Kidney (tissue), 14 donors: Measurements from ENCODE around the gene MPP7. TPM values are rescaled to one million over a fixed set of nuclear protein-coding genes. Genes with fewer than 3 reads are reported as not detected.

ENCODE experiments used
- DNase-seq, 5 donors: peaks; one replicate each; pipeline ENCODE4 v3.0.0-alpha.2; 2013 to 2020
- FAIRE-seq: peaks from 2 replicates; lab custom pipeline; 2012; peaks lifted over from hg19 to GRCh38; lab: Jason Lieb, UNC
- H3K27ac ChIP-seq, 2 donors: one replicate each; pipeline ENCODE4 v1.7.0; 2013; ENCODE audit warnings: low read depth in 2 of 2, low read length in 2 of 2, inconsistent platforms in 1 of 2
- H3K27me3 ChIP-seq: one replicate; pipeline ENCODE4 v1.7.1; 2013; ENCODE audit warnings: low read length, inconsistent platforms; ENCODE audit not compliant: control insufficient read depth, insufficient read depth
- H3K36me3 ChIP-seq, 3 donors: one replicate each; pipeline versions ENCODE4 v1.7.0 to v1.7.1; 2013; ENCODE audit warnings: low read length in 3 of 3, control low read depth in 1 of 3, inconsistent platforms in 1 of 3; ENCODE audit not compliant: insufficient read depth in 3 of 3, control insufficient read depth in 2 of 3
- H3K4me1 ChIP-seq, 3 donors: one replicate each; pipeline versions ENCODE4 v1.7.0 to v1.7.1; 2013; ENCODE audit warnings: low read length in 3 of 3, inconsistent platforms in 1 of 3, low read depth in 1 of 3; ENCODE audit not compliant: control insufficient read depth in 2 of 3, insufficient read depth in 2 of 3
- H3K4me3 ChIP-seq, 3 donors: one replicate each; pipeline versions ENCODE4 v1.7.0 to v1.8.1; 2013; ENCODE audit warnings: low read length in 3 of 3, control low read depth in 1 of 3, inconsistent platforms in 1 of 3
- H3K9ac ChIP-seq, 3 donors: one replicate each; pipeline versions ENCODE4 v1.7.0 to v1.7.1; 2013; ENCODE audit warnings: low read length in 3 of 3, control low read depth in 1 of 3, inconsistent platforms in 1 of 3
- H3K9me3 ChIP-seq, 3 donors: one replicate each; pipeline versions ENCODE4 v1.7.0 to v1.7.1; 2013; ENCODE audit warnings: low read length in 3 of 3, control low read depth in 1 of 3, inconsistent platforms in 1 of 3; ENCODE audit not compliant: control insufficient read depth in 2 of 3, insufficient read depth in 1 of 3
- CTCF ChIP-seq: IDR thresholded peaks from 3 replicates; pipeline ENCODE4 v1.5.1; 2012; ENCODE audit warnings: mild to moderate bottlenecking, moderate library complexity, borderline replicate concordance; ENCODE audit not compliant: insufficient read depth; ENCODE audit errors: extremely low read depth
- intact Hi-C: fragments of 100-400 bp; cut with DNase I; formaldehyde crosslinking; loops from one replicate; pipeline ENCODE4 v1.11.1; 2022
- polyA plus RNA-seq: library from polyadenylated mRNA; stranded (reverse); fragments of 350-450 nt; fragmentation: Illumina TruSeq; extraction: RNeasy Lipid Tissue Mini Kit (QIAGEN cat#74804); gene quantifications from one replicate; pipeline ENCODE4 v1.2.3, GENCODE V29; 2014; ENCODE audit warnings: low read depth, low replicate concordance; ENCODE audit not compliant: insufficient read depth
- total RNA-seq: library from RNA; stranded (reverse); fragmentation: NEBNext Ultra II Directional; extraction: Animal tissue kit (Norgen Biotek cat#: 25700); gene quantifications from one replicate; pipeline ENCODE4 v1.2.1, GENCODE V29; 2021
- donor health status: control.
- donor health status: control.
- donor health status: control.
- donor health status: control.
- donor health status: control.
- donor health status: DM: yes; HTN: yes; CAD: no.
- donor health status: Normal renal cell carcinoma (clear cell type).

The MPP7 gene
- total and polyA plus RNA-seq, 2 donors from 2014 or later = 6.8 to 11.6 TPM

DNA sequence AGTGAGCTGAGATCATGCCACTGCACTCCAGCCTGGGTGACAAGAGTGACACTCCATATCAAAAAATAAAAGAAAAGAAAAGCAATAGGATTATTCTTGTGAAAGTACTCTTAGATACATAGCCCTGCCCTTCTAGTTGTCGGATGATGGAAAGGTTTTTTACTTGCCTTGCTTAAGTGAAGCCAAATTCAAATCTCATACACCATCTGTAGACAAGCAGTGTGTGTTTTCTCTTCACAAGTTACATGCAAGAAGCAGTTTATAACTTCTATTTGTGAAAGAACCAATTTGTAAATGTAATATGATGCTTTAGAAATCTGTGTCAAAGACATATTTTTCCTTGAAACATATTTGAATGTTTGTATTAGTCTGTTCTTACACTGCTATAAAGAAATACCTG is 15.8 kb upstream of the MPP7 start:
- intact Hi-C loops = no loop called here
- H3K4me1 ChIP-seq = no peaks in the 10 kb centered on the region
- DNase-seq = no peak
- no peak overlapping the region for H3K4me3 ChIP-seq
- H3K9ac ChIP-seq = no peak overlapping the region
- no peak for FAIRE-seq
- no peaks in the 10 kb centered on the region for H3K36me3 ChIP-seq
- H3K9me3 ChIP-seq = no peaks in the 10 kb centered on the region
- no peak for TF ChIP-seq CTCF
- no peak overlapping the region for H3K27ac ChIP-seq
- H3K27me3 ChIP-seq = no peaks in the 10 kb centered on the region

DNA sequence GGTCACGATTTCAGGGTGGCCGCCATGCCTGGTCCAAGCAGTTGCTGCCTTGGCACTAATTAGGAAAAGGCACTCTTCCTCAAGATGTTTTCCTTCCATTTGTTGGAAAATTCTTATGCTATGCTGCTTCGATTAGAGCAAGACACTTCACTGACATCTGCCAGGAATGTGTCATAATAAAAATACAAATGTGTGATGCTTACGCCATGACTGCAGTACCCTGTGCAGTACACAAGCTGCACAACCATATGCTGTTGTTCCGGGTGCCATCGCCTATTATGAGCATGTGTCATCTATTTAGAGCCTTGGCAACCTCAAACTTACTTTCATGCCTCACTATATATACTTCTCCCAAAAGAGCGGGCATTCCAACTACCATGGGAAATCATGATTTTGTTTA is 14.9 kb upstream of the MPP7 start:
- DNase-seq (no peak), FAIRE-seq (no peak)
- Histone ChIP-seq H3K4me1 (no peaks in the 10 kb centered on the region), H3K4me3 (no peak overlapping the region), H3K36me3 (no peaks in the 10 kb centered on the region), H3K9me3 (no peaks in the 10 kb centered on the region), H3K27me3 (no peaks in the 10 kb centered on the region), H3K9ac (no peak overlapping the region), H3K27ac (no peak overlapping the region)
- no peak for TF ChIP-seq CTCF
- intact Hi-C loops = no loop called here

DNA sequence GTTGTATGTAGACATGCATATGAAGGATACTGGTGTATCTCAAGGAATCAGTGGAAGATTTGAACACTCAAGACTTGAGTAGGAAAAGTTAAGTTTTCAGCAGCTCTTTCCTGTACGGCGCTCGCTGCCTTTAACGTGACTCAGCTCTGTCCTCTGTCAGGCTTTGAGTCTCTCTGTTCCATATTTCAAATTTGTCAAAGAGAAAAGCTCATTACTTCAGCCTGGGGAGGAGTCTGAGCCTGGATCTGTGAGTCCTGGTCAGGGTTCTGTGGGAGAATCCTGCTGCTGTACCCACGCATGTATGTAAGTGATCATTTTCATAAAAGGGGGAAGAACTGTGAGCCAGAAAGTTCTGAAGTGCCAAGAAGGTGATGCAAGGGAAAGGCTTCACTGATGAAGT is 13.8 kb upstream of the MPP7 start:
- DNase-seq (no peak), FAIRE-seq (no peak)
- no peak for TF ChIP-seq CTCF
- H3K4me1 ChIP-seq = no peaks in the 10 kb centered on the region
- no peak overlapping the region for H3K27ac ChIP-seq
- intact Hi-C loops = no loop called here
- H3K27me3 ChIP-seq = no peaks in the 10 kb centered on the region
- no peaks in the 10 kb centered on the region for H3K36me3 ChIP-seq
- no peak overlapping the region for H3K9ac ChIP-seq
- no peak overlapping the region for H3K4me3 ChIP-seq
- no peaks in the 10 kb centered on the region for H3K9me3 ChIP-seq

DNA sequence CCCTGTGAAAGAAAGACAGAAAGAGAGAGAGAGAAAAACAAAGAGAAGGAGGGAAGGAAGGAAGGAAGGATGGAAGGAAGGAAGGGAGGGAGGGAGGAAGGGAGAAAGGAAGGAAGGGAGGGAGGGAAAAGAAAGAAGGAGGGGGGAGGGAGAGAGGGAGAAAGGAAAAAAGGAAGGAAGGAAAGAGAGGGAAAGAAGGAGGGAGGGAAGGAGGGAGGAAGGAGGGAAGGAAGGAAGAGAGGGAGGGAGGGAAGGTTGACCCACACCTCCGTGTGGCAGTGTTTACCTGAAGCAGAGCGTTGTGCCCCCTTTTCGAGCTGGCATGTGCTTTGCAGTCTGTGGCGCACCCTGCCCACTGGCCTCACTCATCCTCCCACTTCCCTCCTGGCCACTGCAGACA is 12.3 kb upstream of the MPP7 start:
- no peak for FAIRE-seq
- DNase-seq = no peak
- Histone ChIP-seq H3K27me3 (no peaks in the 10 kb centered on the region), H3K4me3 (no peak overlapping the region), H3K4me1 (no peaks in the 10 kb centered on the region), H3K9me3 (no peaks in the 10 kb centered on the region), H3K27ac (no peak overlapping the region), H3K36me3 (no peaks in the 10 kb centered on the region), H3K9ac (no peak overlapping the region)
- intact Hi-C loops = no loop called here
- TF ChIP-seq CTCF = no peak
